Peyer's patch (tissue), 4 donors: Measurements from ENCODE around the gene SKIL.

Source experiments
- CTCF ChIP-seq, 6 experiments: fragments of 450-650 bp in 4 of 6; fragments of 200-600 bp in 2 of 6; sonication (generic) in 1 of 6; IDR thresholded peaks; one replicate each; pipeline ENCODE4 v1.5.1; 2017 to 2019; ENCODE audit warnings: antibody characterized with exemption in 6 of 6, mild to moderate bottlenecking in 3 of 6, moderate library complexity in 1 of 6
- POLR2A ChIP-seq, 2 donors: fragments of 450-650 bp; IDR thresholded peaks; one replicate each; pipeline ENCODE4 v1.5.1; 2017; ENCODE audit warnings: antibody characterized with exemption in 2 of 2, mild to moderate bottlenecking in 2 of 2, moderate library complexity in 2 of 2

GRCh38 chr3:170356596-170357175, 829 bp upstream of the SKIL start:
- TF ChIP-seq CTCF (IDR thresholded peaks at IDR 0.05) (no peak), POLR2A (IDR thresholded peaks at IDR 0.05) (peak in 1 of 2 donors; percentile 36)
